ENCODE results near the gene GREB1.

The GREB1 gene

GRCh38 chr2:11564816-11565567, 31.1 kb downstream of the GREB1 start:
- no peak overlapping the region for H3K4me3 ChIP-seq (ENCODE audit: insufficient read depth, low read length, poor library complexity, severe bottlenecking)
- no peak overlapping the region for H3K9ac ChIP-seq (ENCODE audit: low read length)
- H3K9me3 ChIP-seq (ENCODE audit: insufficient read depth, low read length) = no peaks in the 10 kb centered on the region
- no peaks in the 10 kb centered on the region for H3K9me2 ChIP-seq (replicated peaks; ENCODE audit: insufficient read depth, low read length)
- H2AFZ ChIP-seq (ENCODE audit: low read depth, low read length, severe bottlenecking) = no peak overlapping the region
- H3K27ac ChIP-seq (ENCODE audit: low read depth, low read length) = no peak overlapping the region
- H3K4me2 ChIP-seq (ENCODE audit: low read depth, low read length, poor library complexity, severe bottlenecking) = no peak overlapping the region
- no peaks in the 10 kb centered on the region for H4K20me1 ChIP-seq (ENCODE audit: low read depth, low read length)
- no peaks in the 10 kb centered on the region for H3F3A ChIP-seq (ENCODE audit: insufficient read depth)
- H3K79me2 ChIP-seq (ENCODE audit: insufficient read depth, low read length) = no peaks in the 10 kb centered on the region
- H3K27me3 ChIP-seq (ENCODE audit: low read length) = no peaks in the 10 kb centered on the region
- TF ChIP-seq CTCF (IDR thresholded peaks at IDR 0.05; ENCODE audit: insufficient read depth, low read length, poor library complexity, severe bottlenecking) (no peak), EZH2phosphoT487 (conservative IDR thresholded peaks at IDR 0.05; ENCODE audit: low read length) (no peak)
- H3K36me3 ChIP-seq (ENCODE audit: low read length) = no peaks in the 10 kb centered on the region

DNA sequence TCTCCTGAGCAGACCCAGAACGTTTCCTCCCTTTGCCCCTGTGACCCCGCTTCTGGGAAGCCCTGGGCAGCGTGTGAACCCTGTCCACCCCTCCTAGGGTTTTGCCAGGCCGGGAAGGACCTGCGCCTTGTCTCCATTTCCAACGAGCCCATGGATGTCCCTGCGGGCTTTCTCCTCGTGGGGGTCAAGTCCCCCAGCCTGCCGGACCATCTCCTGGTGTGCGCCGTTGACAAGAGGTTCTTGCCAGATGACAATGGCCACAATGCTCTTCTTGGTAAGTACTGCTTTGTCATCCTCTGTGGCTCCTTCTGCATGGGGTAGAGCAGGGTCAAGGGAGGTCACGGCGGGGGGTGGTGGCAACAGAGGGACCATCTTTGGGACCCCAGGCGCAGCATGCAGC, 32.5 kb downstream of the GREB1 start:
- Histone ChIP-seq H3K36me3 (ENCODE audit: low read length) (no peaks in the 10 kb centered on the region), H3F3A (ENCODE audit: insufficient read depth) (no peaks in the 10 kb centered on the region)

DNA sequence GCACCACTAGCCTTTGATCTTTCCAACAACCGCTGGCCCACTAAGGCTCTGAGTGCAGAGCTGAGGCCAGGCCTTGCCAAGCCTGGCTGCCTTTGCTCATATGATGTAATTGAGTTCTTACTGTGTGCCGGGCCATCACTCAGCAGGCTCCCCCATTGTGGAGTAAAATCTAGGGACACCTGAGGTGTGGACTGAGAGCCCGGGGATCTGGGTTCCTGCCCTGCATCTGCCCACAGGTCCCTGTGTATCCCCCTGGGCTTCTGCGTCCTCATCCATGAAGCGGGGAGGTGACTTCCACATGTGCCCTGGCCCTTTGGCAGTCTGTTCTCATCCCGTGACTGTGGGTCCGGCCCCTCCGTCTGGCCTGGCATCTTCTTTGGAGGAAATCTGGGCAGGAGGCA, 33.8 kb downstream of the GREB1 start:
- H3K9ac ChIP-seq (ENCODE audit: low read length) = no peak overlapping the region
- no peaks in the 10 kb centered on the region for H3K79me2 ChIP-seq (ENCODE audit: insufficient read depth, low read length)
- no peak overlapping the region for H3K4me3 ChIP-seq (ENCODE audit: insufficient read depth, low read length, poor library complexity, severe bottlenecking)
- no peaks in the 10 kb centered on the region for H3K9me3 ChIP-seq (ENCODE audit: insufficient read depth, low read length)
- H3K9me2 ChIP-seq (replicated peaks; ENCODE audit: insufficient read depth, low read length) = no peaks in the 10 kb centered on the region
- TF ChIP-seq EZH2phosphoT487 (conservative IDR thresholded peaks at IDR 0.05; ENCODE audit: low read length) (no peak), CTCF (IDR thresholded peaks at IDR 0.05; ENCODE audit: insufficient read depth, low read length, poor library complexity, severe bottlenecking) (no peak)
- H3K27ac ChIP-seq (ENCODE audit: low read depth, low read length) = no peak overlapping the region
- no peaks in the 10 kb centered on the region for H3F3A ChIP-seq (ENCODE audit: insufficient read depth)
- no peaks in the 10 kb centered on the region for H3K36me3 ChIP-seq (ENCODE audit: low read length)
- H3K4me2 ChIP-seq (ENCODE audit: low read depth, low read length, poor library complexity, severe bottlenecking) = no peak overlapping the region
- H4K20me1 ChIP-seq (ENCODE audit: low read depth, low read length) = no peaks in the 10 kb centered on the region
- no peak overlapping the region for H2AFZ ChIP-seq (ENCODE audit: low read depth, low read length, severe bottlenecking)
- H3K27me3 ChIP-seq (ENCODE audit: low read length) = no peaks in the 10 kb centered on the region

More for the DNA sequence above, 32.5 kb downstream of the GREB1 start:
- TF ChIP-seq EZH2phosphoT487 (conservative IDR thresholded peaks at IDR 0.05; ENCODE audit: low read length) = no peak
- no peak for TF ChIP-seq CTCF (IDR thresholded peaks at IDR 0.05; ENCODE audit: insufficient read depth, low read length, poor library complexity, severe bottlenecking)
- no peak overlapping the region for H3K9ac ChIP-seq (ENCODE audit: low read length)
- no peak overlapping the region for H2AFZ ChIP-seq (ENCODE audit: low read depth, low read length, severe bottlenecking)
- H3K9me2 ChIP-seq (replicated peaks; ENCODE audit: insufficient read depth, low read length) = no peaks in the 10 kb centered on the region
- H3K27ac ChIP-seq (ENCODE audit: low read depth, low read length) = no peak overlapping the region
- H3K4me2 ChIP-seq (ENCODE audit: low read depth, low read length, poor library complexity, severe bottlenecking) = no peak overlapping the region
- H3K27me3 ChIP-seq (ENCODE audit: low read length) = no peaks in the 10 kb centered on the region
- H3K4me3 ChIP-seq (ENCODE audit: insufficient read depth, low read length, poor library complexity, severe bottlenecking) = no peak overlapping the region
- no peaks in the 10 kb centered on the region for H3K9me3 ChIP-seq (ENCODE audit: insufficient read depth, low read length)
- H3K79me2 ChIP-seq (ENCODE audit: insufficient read depth, low read length) = no peaks in the 10 kb centered on the region
- H4K20me1 ChIP-seq (ENCODE audit: low read depth, low read length) = no peaks in the 10 kb centered on the region
